Endodermal cell (in vitro differentiated cells): ENCODE data around the gene SCAPER. TPM values are rescaled to one million over a fixed set of nuclear protein-coding genes. Genes with fewer than 3 reads are reported as not detected.

Experiments used
- DNase-seq: peaks from one replicate; pipeline ENCODE4 v3.0.0-alpha.2; 2017
- H3K27ac ChIP-seq: 2 replicates; pipeline ENCODE4 v1.5.1; 2013; ENCODE audit warnings: mild to moderate bottlenecking, low read depth, low read length, moderate library complexity
- H3K27me3 ChIP-seq: 2 replicates; pipeline ENCODE4 v1.6.1; 2013; ENCODE audit warnings: mild to moderate bottlenecking, low read length, moderate library complexity; ENCODE audit not compliant: insufficient read depth, control insufficient read depth, poor library complexity, severe bottlenecking
- H3K36me3 ChIP-seq: 2 replicates; pipeline ENCODE4 v1.7.0; 2013; ENCODE audit warnings: mild to moderate bottlenecking, low read length, moderate library complexity; ENCODE audit not compliant: control insufficient read depth, insufficient read depth
- H3K4me1 ChIP-seq: one replicate; pipeline ENCODE4 v1.7.0; 2013; ENCODE audit warnings: low read length; ENCODE audit not compliant: control insufficient read depth, insufficient read depth
- H3K4me3 ChIP-seq: 2 replicates; pipeline ENCODE4 v1.5.1; 2013; ENCODE audit warnings: mild to moderate bottlenecking, low read length, moderate library complexity
- H3K9ac ChIP-seq: 2 replicates; pipeline ENCODE4 v1.6.1; 2013; ENCODE audit warnings: mild to moderate bottlenecking, low read length, moderate library complexity; ENCODE audit not compliant: poor library complexity, severe bottlenecking; ENCODE audit errors: extremely low read depth
- H3K9me3 ChIP-seq: 2 replicates; pipeline ENCODE4 v1.6.1; 2013; ENCODE audit warnings: mild to moderate bottlenecking, low read length, moderate library complexity; ENCODE audit not compliant: control insufficient read depth
- H3K27ac Mint-ChIP-seq: 2 replicates; pipeline ENCODE4 v1.8.0; 2020; ENCODE audit warnings: mixed read lengths
- H3K27me3 Mint-ChIP-seq: 2 replicates; pipeline ENCODE4 v1.8.0; 2021; ENCODE audit warnings: mild to moderate bottlenecking, mixed read lengths; ENCODE audit not compliant: insufficient read depth
- H3K36me3 Mint-ChIP-seq: 2 replicates; pipeline ENCODE4 v1.8.0; 2020; ENCODE audit warnings: low read depth, mixed read lengths
- H3K4me1 Mint-ChIP-seq: 2 replicates; pipeline ENCODE4 v1.8.0; 2020; ENCODE audit warnings: mixed read lengths
- H3K4me3 Mint-ChIP-seq: 2 replicates; pipeline ENCODE4 v1.8.0; 2020; ENCODE audit warnings: mild to moderate bottlenecking, moderate library complexity, mixed read lengths
- H3K9me3 Mint-ChIP-seq: 2 replicates; pipeline ENCODE4 v1.8.0; 2020; ENCODE audit warnings: mild to moderate bottlenecking, mixed read lengths
- CTCF ChIP-seq: fragments of 200-600 bp; sonication (generic); conservative IDR thresholded peaks from 2 replicates; pipeline ENCODE4 v1.5.0; 2021; ENCODE audit warnings: antibody characterized with exemption, mild to moderate bottlenecking
- WGBS, 2 experiments: methylation state at CpG; one replicate each; pipeline versions ENCODE4 v1.1.5 to v1.1.7; 2013; ENCODE audit warnings: missing lambda C conversion rate in 2 of 2, mixed read lengths in 1 of 2; ENCODE audit not compliant: insufficient coverage in 1 of 2, insufficient read length in 1 of 2; 5-methylcytosine and 5-hydroxymethylcytosine counted together
- total RNA-seq, 2 donors: library from RNA; stranded (reverse); fragmentation: NEBNext Ultra II Directional in 1 of 2; extraction: Animal tissue kit (Norgen Biotek cat#: 25700) in 1 of 2; gene quantifications; 2 replicates in 1 of 2; 3 replicates in 1 of 2; pipeline ENCODE4 v1.2.1, GENCODE V29; 2021

SCAPER gene
- total RNA-seq, 2 donors from 2014 or later = 8.9 to 12.2 TPM

- H3K36me3 Mint-ChIP-seq = no peaks in the 10 kb centered on the region
- H3K27me3 Mint-ChIP-seq = peaks cover 2% of the 10 kb centered on the region
- H3K4me3 ChIP-seq = peak overlapping the region; percentile 19
- H3K27ac Mint-ChIP-seq = peak overlapping the region; percentile 44
- H3K4me1 ChIP-seq = peaks cover 9% of the 10 kb centered on the region
- peak overlapping the region; percentile 47 for H3K27ac ChIP-seq
- H3K9me3 Mint-ChIP-seq = no peaks in the 10 kb centered on the region
- no peaks in the 10 kb centered on the region for H3K36me3 ChIP-seq
- no peak overlapping the region for H3K9ac ChIP-seq
- no peaks in the 10 kb centered on the region for H3K27me3 ChIP-seq
- H3K9me3 ChIP-seq = no peaks in the 10 kb centered on the region
- peak; percentile 88 for DNase-seq
- 32 to 74% methylated on average over 2 to 3 of the region's 3 CpGs for WGBS, 2 experiments
- H3K4me1 Mint-ChIP-seq = peaks cover 19% of the 10 kb centered on the region
- no peak for TF ChIP-seq CTCF
- no peak overlapping the region for H3K4me3 Mint-ChIP-seq
Observed at GRCh38 chr15:76376029-76376428, 529.1 kb downstream of the SCAPER start.

GRCh38 chr15:76368122-76368621, 537.0 kb downstream of the SCAPER start:
- no peaks in the 10 kb centered on the region for H3K36me3 Mint-ChIP-seq
- Histone ChIP-seq H3K36me3 (no peaks in the 10 kb centered on the region), H3K27me3 (no peaks in the 10 kb centered on the region), H3K27ac (no peak overlapping the region), H3K4me3 (no peak overlapping the region), H3K9me3 (no peaks in the 10 kb centered on the region), H3K9ac (no peak overlapping the region), H3K4me1 (no peaks in the 10 kb centered on the region)
- no peak overlapping the region for H3K27ac Mint-ChIP-seq
- WGBS, 2 experiments = 82 to 89% methylated on average over 11 of the region's 11 CpGs
- no peaks in the 10 kb centered on the region for H3K4me1 Mint-ChIP-seq
- DNase-seq = no peak
- peaks cover 5% of the 10 kb centered on the region for H3K27me3 Mint-ChIP-seq
- no peak for TF ChIP-seq CTCF
- H3K4me3 Mint-ChIP-seq = no peak overlapping the region
- no peaks in the 10 kb centered on the region for H3K9me3 Mint-ChIP-seq

DNA sequence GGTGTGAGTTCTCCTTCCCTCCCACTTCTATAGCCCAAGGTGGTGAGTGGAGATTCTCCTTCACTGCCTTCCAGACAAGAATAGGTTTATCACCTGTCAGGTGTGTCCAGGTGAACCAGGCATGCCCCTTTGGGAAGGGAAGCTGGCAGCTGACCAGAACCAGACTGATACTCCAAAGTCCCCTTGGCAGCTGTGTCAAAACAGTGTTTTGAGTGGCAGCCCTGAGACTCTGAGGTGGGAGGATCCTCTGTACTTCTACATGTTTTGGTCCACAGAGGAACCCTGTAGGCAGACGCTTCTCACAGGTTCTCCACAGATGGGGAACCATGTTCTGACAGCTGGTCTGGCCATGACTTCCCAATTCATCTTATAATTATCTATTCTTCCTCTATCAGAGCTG, 538.4 kb downstream of the SCAPER start:
- no peak for DNase-seq
- 86 to 100% methylated on average over 1 of the region's 1 CpG for WGBS, 2 experiments
- H3K27ac ChIP-seq = no peak overlapping the region
- H3K9ac ChIP-seq = no peak overlapping the region
- Mint-ChIP-seq H3K4me3 (no peak overlapping the region), H3K27ac (no peak overlapping the region), H3K4me1 (no peaks in the 10 kb centered on the region), H3K9me3 (no peaks in the 10 kb centered on the region), H3K27me3 (peaks cover 3% of the 10 kb centered on the region), H3K36me3 (no peaks in the 10 kb centered on the region)
- H3K27me3 ChIP-seq = no peaks in the 10 kb centered on the region
- H3K4me3 ChIP-seq = no peak overlapping the region
- no peaks in the 10 kb centered on the region for H3K36me3 ChIP-seq
- no peak for TF ChIP-seq CTCF
- H3K4me1 ChIP-seq = no peaks in the 10 kb centered on the region
- H3K9me3 ChIP-seq = no peaks in the 10 kb centered on the region
